Heart left ventricle (tissue), 13 donors: Measurements from ENCODE around the gene GRIK5.

ENCODE experiments used
- POLR2A ChIP-seq, 2 donors: fragments of 450-650 bp; IDR thresholded peaks; one replicate each; pipeline ENCODE4 v1.6.1; 2017; ENCODE audit warnings: antibody characterized with exemption in 2 of 2, mild to moderate bottlenecking in 2 of 2, moderate library complexity in 2 of 2
- TF ChIP-seq, protein P1 (sequence below), 12 donors: fragments of 200-600 bp; sonication (generic) in 4 of 12; IDR thresholded peaks; one replicate each; pipeline versions ENCODE4 v1.5.0 to v1.8.0; 2018 to 2022; ENCODE audit warnings: antibody characterized with exemption in 12 of 12, mild to moderate bottlenecking in 5 of 12
- donor health status: ischemic (EF 13 %, LVEDD 7.1; RV severe dilation, severe dysfunction).
- donor health status: DM: no; HTN: yes; CAD: no.
- donor health status: DM: no; HTN: no; CAD: no.
- donor health status: ischemic (EF 25% LVEDD 6.9; RV normal size, moderate dysfunction).
- donor health status: ischemic (EF 25% LVEDD 5.7; RV mildly dilated, moderate dysfunction).
- donor health status: ischemic (EF 35%, LVEDD 5.7; RV mildly dilated, moderate dysfunction).
- donor health status: nonischemic (EF 11% LVEDD 7.7; RV severe dilation, severe dysfunction).
- donor health status: DM: yes; HTN: yes; CAD: no.
- donor health status: PGD.
- donor health status: ischemic (EF 29% LVEDD 5.4; RV normal size, mild dysfunction).
- donor health status: nonischemic (EF 23%, LVEDD 6.1; RV moderate dilation, normal function).

- TF ChIP-seq, protein P1, sequence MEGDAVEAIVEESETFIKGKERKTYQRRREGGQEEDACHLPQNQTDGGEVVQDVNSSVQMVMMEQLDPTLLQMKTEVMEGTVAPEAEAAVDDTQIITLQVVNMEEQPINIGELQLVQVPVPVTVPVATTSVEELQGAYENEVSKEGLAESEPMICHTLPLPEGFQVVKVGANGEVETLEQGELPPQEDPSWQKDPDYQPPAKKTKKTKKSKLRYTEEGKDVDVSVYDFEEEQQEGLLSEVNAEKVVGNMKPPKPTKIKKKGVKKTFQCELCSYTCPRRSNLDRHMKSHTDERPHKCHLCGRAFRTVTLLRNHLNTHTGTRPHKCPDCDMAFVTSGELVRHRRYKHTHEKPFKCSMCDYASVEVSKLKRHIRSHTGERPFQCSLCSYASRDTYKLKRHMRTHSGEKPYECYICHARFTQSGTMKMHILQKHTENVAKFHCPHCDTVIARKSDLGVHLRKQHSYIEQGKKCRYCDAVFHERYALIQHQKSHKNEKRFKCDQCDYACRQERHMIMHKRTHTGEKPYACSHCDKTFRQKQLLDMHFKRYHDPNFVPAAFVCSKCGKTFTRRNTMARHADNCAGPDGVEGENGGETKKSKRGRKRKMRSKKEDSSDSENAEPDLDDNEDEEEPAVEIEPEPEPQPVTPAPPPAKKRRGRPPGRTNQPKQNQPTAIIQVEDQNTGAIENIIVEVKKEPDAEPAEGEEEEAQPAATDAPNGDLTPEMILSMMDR (IDR thresholded peaks at IDR 0.05) = no peak
- no peak for TF ChIP-seq POLR2A (IDR thresholded peaks at IDR 0.05)
Observed at GRCh38 chr19:41997851-41998229, 72.2 kb downstream of the GRIK5 start.
